ENCODE results near the gene HCLS1.

GRCh38 chr3:121667333-121667732, 6.6 kb upstream of the HCLS1 start:
- TF ChIP-seq CTCF (IDR thresholded peaks at IDR 0.05) (no peak), EZH2 (IDR thresholded peaks at IDR 0.05; ENCODE audit: borderline replicate concordance, insufficient read depth, low read depth, low read length, poor library complexity, severe bottlenecking) (no peak)

Measured in B cell (primary cell).